Measurements from ENCODE around the gene CPM. TPM values are rescaled to one million over a fixed set of nuclear protein-coding genes. Genes with fewer than 3 reads are reported as not detected.

CPM gene
- total RNA-seq, 4 donors from 2014 or later, result 11.7 to 45.4 (median 33.9) TPM

- H3K36me3 ChIP-seq, result no peaks in the 10 kb centered on the region
- TF ChIP-seq CTCF (IDR thresholded peaks at IDR 0.05), result no peak
- no peak for DNase-seq
- H3K4me3 ChIP-seq, result no peak overlapping the region
- H3K9me3 ChIP-seq, result no peaks in the 10 kb centered on the region
- H3K27ac ChIP-seq, result no peak overlapping the region
- H3K4me1 ChIP-seq, result no peaks in the 10 kb centered on the region
- no peaks in the 10 kb centered on the region for H3K27me3 ChIP-seq
These were observed 18.7 kb upstream of the CPM start for GRCh38 chr12:68951652-68952051.

- H3K36me3 ChIP-seq, result no peaks in the 10 kb centered on the region
- TF ChIP-seq POLR2A (IDR thresholded peaks at IDR 0.05) (no peak), CTCF (IDR thresholded peaks at IDR 0.05) (no peak)
- H3K4me3 ChIP-seq, result no peak overlapping the region
- H3K27ac ChIP-seq, result no peak overlapping the region
- no peaks in the 10 kb centered on the region for H3K27me3 ChIP-seq
- H3K4me1 ChIP-seq, result no peaks in the 10 kb centered on the region
- H3K9me3 ChIP-seq, result no peaks in the 10 kb centered on the region
- no peak for DNase-seq
These were observed 17.5 kb upstream of the CPM start for GRCh38 chr12:68950511-68950910.

DNA sequence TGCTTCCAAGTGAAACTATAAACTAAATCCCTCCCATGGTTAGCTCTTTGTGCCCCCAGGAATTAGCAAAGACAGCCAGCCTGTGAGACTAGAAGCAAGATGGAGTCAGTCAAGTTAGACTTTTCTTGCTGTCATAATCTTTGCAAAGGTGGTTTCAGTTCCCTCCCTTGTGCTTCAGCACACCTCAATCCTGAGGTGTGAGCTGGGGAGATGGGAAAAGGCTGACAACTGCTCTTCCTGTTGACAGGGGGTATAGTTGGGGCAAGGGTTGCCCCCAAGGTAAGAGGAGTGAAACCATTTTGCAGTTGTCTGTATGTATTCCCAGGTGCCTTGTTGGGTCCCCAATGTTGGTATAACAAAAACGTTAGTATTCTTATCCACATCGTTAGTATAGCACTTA, 12.3 kb upstream of the CPM start:
- no peaks in the 10 kb centered on the region for H3K4me1 ChIP-seq
- DNase-seq, result no peak
- no peaks in the 10 kb centered on the region for H3K9me3 ChIP-seq
- TF ChIP-seq CTCF (IDR thresholded peaks at IDR 0.05) (no peak), POLR2A (IDR thresholded peaks at IDR 0.05) (no peak)
- no peaks in the 10 kb centered on the region for H3K27me3 ChIP-seq
- H3K4me3 ChIP-seq, result no peak overlapping the region
- no peaks in the 10 kb centered on the region for H3K36me3 ChIP-seq
- no peak overlapping the region for H3K27ac ChIP-seq

DNA sequence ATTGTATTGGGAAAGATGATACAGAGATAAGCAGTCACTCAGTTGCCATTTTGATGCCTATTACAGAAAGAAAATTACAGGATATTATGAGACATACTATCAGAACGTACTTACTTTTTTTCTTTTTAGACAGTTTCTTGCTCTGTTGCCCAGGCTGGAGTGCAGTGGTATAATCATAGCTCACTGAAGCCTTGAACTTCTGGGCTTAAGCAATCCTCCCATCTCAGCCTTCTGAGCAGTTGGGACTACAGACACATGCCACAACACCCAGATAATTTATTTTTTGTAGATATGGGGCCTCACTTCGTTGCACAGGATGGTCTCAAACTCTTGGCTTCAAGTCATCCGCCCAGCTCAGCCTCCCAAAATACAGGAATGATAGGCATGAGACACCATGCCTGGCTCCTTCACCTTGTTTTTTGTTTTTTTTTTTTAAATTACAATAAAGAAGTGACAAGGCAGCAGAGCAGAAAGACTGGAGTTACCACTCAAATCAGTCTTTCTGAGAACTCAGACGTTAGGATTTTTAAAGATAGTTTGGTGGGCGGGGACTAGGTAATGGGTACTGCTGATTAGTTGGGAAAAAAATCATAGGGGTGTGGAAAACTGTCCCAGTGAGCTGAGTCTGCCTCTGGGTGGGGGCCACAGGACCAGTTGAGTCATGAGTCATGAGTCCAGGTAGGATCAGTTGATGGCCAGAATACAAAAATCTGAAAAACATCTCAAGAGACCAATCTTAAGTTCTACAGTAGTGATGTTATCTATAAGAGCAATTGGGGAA, 11.5 kb upstream of the CPM start:
- DNase-seq, result no peak
- TF ChIP-seq CTCF (IDR thresholded peaks at IDR 0.05) (no peak), POLR2A (IDR thresholded peaks at IDR 0.05) (no peak)
- H3K4me1 ChIP-seq, result no peaks in the 10 kb centered on the region
- H3K27ac ChIP-seq, result no peak overlapping the region
- H3K36me3 ChIP-seq, result no peaks in the 10 kb centered on the region
- H3K27me3 ChIP-seq, result no peaks in the 10 kb centered on the region
- H3K4me3 ChIP-seq, result no peak overlapping the region
- H3K9me3 ChIP-seq, result no peaks in the 10 kb centered on the region

- Histone ChIP-seq H3K27me3 (no peaks in the 10 kb centered on the region), H3K9me3 (no peaks in the 10 kb centered on the region), H3K27ac (no peak overlapping the region), H3K4me3 (no peak overlapping the region), H3K4me1 (no peaks in the 10 kb centered on the region), H3K36me3 (no peaks in the 10 kb centered on the region)
- TF ChIP-seq POLR2A (IDR thresholded peaks at IDR 0.05), result no peak
- no peak for TF ChIP-seq CTCF (IDR thresholded peaks at IDR 0.05)
- no peak for DNase-seq
These were observed 10.9 kb upstream of the CPM start for GRCh38 chr12:68943848-68944247.

All from Peyer's patch (tissue), 4 donors.